HK-2 (cell line): Measurements from ENCODE around the gene NYNRIN.

ENCODE experiments used
- DNase-seq: peaks from one replicate; pipeline ENCODE4 v3.0.0-alpha.2; 2018; ENCODE audit not compliant: unreplicated experiment

Gene NYNRIN

GRCh38 chr14:24415421-24416253, 16.8 kb downstream of the NYNRIN start:
- DNase-seq: no peak

- DNase-seq: no peak
These were observed 17.6 kb downstream of the NYNRIN start for GRCh38 chr14:24416254-24416931.

DNA sequence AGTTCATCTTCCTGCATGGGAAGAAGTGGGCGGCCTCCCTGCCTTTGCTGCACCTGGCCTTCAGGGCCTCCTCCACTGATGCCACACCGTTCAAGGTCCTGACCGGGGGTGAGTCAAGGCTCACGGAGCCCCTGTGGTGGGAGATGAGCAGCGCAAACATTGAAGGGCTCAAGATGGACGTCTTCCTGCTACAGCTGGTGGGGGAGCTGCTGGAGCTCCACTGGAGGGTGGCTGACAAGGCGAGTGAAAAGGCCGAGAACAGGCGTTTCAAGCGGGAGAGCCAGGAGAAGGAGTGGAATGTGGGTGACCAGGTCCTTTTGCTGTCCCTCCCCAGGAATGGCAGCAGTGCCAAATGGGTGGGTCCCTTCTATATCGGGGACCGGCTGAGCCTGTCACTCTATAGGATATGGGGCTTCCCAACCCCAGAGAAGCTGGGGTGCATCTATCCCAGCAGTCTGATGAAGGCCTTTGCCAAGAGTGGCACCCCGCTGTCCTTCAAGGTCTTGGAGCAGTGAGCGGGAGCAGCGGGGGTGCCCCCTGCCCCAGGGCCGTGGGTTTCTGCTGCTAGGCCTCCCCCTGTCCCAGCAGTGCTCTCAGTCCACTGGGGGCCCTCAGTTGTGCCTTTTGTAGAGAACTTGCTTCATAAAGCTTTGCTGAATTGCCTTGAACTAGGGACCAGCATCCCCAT, 18.3 kb downstream of the NYNRIN start:
- no peak for DNase-seq

DNA sequence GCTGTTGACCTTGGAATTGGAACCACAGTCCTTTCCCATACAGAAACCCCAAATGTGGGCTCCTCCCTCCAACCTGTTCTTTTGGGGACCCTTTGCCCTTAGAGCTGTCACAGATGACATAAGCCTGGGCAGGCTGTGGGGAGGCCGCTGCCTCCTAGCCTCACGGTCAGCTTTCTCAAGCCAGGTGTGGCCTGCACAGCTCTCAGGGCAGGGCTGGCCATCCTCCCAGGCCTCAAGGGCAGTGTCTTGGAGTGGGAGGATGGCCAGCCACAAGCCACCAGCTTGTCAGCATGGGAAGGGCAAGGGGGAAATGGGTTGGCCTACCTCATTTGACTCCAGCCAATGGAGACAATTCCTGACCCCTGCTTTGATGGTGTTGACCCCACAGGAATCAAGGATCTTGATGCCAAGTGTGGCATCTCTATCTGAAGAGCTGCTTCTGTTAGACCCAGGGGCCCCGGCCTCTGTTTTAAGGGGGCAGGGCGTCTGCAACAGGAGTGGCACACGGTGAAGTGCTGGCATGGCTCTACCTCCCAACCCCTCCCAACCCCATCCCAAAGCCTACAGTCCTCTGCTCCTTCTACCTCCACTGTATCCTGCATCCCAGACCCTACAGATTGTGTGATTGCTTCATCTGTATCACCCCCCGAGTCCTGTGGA, 19.2 kb downstream of the NYNRIN start:
- no peak for DNase-seq

GRCh38 chr14:24418492-24418873, 19.7 kb downstream of the NYNRIN start:
- no peak for DNase-seq

DNA sequence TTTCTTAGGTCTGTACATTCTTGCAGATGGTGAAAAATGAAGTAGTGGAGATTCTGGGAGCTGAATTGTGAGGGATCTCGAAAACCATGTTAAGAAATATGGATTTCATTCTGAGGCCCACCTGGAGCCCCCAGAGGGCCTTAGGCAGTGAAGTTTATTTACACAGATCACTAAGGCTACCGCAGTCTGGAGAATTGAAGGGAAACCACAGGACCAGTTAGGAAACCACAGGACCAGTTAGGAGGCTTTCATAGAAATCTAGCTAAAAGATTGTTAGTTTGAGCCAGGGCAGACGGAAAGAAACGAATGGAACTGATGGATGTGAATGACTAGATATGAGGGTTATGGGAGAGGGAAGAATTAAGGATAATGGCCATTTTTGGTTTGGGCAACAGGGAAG, 23.5 kb downstream of the NYNRIN start:
- DNase-seq: no peak

- no peak for DNase-seq
These were observed 24.1 kb downstream of the NYNRIN start for GRCh38 chr14:24422694-24423601.

DNA sequence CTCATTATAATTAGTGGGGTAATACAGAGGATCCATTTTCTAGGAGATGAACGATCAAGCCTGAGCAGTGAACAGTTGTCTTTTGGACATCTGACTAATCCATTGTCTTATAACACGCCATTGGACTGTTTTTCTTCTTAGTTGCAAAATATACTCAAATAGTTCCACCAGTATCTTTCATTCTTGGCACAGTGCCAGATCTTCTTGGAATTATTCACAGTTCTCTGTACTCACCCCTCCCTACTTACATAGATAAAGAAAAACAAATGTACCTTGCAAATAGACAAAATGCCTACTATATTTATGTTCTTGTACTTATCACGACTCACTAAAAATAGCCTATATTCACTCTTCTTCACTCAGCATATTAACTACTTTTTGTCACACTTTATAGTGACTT, 26.9 kb downstream of the NYNRIN start:
- no peak for DNase-seq

DNA sequence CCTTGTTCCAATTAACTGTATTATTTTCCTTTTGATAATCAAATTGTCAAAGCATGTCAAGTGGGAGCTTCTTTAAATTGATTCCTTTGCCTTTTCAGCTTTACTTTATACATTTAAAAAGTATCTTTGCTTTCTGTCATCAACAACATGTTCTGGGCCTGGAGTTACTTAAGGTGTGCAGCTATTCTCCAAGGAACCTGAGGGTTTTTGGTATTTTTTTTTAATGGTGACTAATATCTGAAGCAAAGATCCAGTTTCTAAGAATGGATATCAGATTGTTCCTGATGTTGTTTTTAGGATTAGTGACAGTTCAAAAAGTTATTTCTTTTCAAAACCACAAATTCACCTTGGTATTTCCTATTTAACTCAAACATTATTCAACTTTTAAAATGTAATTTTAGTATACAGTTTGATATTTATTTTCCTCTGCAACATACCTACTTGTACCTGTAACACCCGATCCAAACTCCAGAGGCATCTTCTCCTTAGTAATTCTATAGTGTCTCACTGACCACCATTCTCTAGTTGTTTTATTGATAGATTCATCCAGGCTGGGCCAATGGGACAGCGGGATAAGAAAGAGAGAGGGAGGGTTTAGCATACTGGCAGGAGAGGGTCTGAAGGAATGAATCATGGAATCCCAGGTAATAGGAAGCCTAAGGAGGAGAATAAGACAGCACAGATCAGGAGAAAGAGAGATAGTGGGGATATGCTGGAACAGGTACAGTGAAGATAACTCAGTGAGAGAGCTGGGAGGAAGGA, 27.5 kb downstream of the NYNRIN start:
- DNase-seq: no peak

DNA sequence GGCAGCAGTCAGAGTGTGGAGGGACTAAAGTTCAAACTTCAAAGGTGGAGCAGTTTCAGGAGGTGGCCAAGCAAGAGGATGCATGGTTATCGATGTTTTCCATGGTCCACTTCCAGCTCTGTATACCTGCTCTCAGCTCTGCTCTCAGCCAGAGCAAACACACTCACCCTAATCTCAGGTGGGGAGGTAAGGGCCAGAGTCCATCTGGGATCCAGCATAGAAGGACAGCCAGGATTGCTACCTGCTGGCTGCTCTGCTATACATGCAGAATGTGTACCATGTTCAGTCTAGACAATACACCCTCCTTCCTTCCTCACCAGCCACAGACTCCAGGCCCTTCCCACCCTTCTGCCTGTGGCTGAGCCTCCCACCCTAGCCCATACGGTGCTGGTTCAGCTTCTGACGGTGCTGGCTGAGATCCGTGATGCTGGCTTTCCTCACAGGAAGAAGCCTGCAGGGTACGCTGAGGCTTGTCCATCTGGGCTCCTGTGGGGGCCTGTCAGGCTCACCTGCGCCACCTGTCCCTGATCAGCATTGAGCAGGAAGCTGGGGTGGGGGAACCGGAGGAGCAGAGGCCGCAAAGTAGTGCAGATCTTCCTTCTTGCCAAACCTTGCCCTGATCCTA, 28.2 kb downstream of the NYNRIN start:
- DNase-seq: no peak

DNA sequence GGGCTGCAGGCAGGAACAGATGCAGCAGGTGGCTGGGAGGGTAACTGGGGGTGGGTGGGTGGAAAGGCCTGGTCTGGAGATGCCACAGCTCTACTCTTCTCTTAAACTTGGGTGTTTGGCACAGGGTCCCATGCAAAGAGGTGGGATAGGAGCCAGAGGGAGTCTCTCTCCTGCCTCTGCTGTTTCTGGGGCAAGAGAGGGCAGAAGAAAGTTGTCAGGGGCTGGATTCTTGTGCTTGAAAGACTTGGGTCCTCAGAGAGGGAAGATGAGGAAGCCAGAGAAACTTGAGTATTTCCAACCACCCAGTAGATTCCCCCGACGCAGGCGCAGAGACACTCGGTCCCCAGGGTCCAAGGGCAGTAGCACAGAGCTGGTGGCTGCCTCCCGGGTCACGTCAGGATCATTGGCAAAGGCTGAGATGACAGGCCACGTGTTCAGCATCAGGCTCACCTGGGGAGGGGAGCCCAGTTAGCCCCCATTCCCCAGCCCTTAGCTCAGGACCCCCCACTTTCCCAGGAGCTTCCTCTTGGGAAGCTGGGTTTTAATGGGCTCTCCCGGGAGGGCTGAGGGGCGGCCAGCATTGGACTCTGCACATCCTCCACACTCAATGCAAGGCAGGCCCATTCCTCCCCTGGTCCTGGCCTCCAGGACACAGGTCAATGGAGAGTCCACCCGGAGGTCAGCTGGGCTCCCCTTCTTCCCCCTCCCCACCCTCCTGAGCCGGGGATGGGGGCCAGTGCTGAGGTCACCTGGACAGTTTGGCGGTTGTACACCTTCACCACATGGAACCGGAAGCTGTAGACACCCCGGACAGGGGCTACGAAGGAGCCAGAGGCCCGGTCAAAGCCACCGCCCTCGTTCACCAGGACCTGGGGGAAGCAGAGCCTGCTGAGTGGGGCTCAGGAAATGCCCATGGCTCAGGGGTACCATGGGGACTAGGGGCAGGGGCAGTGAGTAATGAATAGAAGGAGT, 29.0 kb downstream of the NYNRIN start:
- no peak for DNase-seq

DNA sequence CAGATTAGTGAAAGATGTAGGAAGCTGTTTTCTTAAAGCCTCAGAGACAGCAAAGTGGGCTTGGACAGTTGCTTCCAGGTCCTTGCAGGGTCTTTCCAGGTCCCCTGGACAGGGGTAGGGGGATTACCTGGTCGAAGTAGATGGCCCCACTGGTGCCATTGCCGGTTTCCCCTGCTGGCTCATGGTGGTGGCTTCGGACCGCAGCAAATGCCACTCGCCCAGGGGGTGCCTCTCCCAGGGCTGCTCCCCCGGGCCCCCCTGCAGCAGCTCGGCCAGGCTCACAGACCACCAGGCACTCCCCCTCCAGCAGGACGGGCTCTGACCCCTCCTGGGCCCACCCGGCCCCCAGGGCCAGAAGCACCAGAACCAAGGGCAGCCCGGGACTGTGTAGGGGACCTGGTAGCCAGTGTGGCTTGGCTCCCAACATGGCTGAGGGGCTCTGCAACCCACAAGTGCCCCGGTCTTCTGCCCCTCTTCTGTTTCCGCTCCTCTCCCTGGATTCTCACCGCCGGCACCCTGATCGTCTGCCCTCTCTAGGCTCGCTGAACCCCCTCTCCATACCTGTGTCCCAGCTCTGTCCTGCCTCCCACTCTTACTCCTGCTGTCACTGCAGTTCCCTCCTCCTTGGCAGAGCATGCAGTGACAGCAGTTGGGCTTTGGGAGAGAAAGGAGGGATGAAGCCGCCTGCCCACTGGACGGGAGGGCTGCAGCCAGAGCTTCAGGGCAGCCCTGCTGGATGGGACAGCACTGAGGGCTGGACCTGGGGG, 30.0 kb downstream of the NYNRIN start:
- DNase-seq: no peak

- DNase-seq: peak; percentile 86
These were observed 30.8 kb downstream of the NYNRIN start, which contains the start of the genes CBLN3 and KHNYN for GRCh38 chr14:24429395-24430142. Gene CBLN3 (minus strand): TSS chr14:24429668. CDS start chr14:24429054, 614 bp downstream. Gene KHNYN (plus strand): TSS chr14:24429954. CDS start chr14:24430731, 777 bp downstream.

DNA sequence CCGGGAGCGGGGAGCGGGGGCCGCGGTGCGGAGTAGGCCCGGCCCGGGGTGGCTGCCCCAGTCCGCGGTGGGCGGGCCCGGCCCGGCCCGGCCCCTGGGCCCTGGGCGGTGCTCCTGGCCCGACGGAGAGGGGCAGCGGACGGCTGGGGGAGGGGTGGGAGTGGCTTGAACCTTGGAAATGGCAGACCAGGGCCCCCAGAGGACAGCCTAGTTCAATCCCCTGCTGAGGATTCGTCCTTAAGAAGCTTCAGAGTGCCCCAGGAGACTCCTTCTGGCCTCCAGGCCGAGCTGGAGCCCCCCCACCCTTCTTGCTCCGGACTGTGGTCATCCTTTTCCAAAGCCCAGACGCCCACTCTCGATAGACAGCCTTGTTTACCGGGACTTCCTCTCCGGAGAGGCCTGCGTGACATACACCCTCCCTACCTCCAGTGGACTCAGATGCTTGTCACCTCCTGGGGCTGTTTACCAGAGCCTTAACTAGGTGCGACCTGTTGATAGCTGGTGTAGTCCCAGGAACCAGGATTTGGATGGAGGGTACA, 31.4 kb downstream of the NYNRIN start:
- DNase-seq: peak; percentile 74

DNA sequence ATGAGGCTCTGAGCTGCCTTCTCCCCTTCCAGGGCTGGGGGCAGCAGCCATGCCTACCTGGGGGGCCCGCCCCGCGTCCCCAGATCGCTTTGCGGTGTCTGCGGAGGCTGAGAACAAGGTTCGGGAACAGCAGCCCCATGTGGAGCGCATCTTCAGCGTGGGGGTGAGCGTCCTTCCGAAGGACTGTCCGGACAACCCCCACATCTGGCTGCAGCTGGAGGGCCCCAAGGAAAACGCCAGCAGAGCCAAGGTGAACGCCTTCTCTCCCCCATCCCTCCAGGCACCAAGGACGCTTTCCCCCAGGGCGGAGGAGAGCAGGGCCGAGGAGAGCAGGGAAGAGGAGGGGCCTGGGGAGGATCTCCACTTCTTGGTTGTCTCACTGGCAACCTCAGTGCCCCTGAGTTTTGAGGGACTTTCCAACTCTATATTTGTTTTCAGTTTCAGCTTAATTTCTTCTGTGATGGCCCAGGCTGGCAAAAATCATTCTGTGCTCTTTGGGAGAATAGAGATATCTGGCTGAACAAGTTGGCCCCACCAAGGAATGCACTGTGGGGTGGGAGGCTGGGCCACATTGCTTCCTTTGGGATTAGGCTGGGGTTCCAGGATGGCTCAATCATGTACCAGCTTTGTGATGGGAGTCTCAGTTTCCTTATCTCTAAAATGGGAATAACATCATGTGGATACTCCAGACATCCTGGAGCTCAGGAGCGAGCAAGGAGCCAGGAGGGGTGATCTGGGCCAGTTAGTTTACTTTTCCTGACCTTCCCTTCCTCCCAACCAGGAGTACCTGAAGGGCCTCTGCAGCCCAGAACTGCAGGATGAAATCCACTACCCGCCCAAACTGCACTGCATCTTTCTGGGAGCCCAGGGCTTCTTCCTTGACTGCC, 32.1 kb downstream of the NYNRIN start:
- no peak for DNase-seq
